ENCODE data around the gene SBSN. TPM values are rescaled to one million over a fixed set of nuclear protein-coding genes. Genes with fewer than 3 reads are reported as not detected.

Gene SBSN
- total and polyA plus RNA-seq, 8 donors, result 0.15 to 0.16 TPM; not detected in 6

DNA sequence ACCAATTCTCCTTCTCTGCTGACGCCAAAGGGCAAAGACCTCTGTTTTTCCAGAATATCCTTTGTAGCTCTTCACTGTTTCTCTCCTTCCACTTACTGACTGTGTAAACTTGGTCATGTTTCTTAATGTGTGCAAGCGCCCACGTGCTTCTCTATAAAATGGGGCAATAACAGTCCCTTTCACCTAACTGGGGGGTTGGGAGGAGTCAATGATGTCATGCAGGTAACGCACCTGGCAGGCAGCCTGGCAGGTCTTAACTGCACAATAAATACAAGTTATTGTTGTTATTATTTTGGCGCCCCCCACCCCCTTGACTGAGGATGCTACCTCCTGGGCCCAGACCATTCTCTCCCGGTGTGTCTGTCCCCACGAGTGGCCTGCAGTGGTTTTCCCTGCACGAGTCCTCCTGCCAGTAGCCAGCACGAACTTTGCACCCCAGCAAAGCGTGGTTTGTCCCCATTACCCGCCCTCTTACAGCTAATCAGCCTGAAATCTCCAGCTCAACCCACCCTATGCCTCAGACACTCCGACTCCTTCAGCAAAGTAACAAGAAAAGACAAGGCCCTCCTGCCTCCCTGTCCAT, 5.3 kb downstream of the SBSN start:
- FAIRE-seq (no peak), DNase-seq (no peak), ATAC-seq (no peak)
- TF ChIP-seq, protein P1, sequence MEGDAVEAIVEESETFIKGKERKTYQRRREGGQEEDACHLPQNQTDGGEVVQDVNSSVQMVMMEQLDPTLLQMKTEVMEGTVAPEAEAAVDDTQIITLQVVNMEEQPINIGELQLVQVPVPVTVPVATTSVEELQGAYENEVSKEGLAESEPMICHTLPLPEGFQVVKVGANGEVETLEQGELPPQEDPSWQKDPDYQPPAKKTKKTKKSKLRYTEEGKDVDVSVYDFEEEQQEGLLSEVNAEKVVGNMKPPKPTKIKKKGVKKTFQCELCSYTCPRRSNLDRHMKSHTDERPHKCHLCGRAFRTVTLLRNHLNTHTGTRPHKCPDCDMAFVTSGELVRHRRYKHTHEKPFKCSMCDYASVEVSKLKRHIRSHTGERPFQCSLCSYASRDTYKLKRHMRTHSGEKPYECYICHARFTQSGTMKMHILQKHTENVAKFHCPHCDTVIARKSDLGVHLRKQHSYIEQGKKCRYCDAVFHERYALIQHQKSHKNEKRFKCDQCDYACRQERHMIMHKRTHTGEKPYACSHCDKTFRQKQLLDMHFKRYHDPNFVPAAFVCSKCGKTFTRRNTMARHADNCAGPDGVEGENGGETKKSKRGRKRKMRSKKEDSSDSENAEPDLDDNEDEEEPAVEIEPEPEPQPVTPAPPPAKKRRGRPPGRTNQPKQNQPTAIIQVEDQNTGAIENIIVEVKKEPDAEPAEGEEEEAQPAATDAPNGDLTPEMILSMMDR (IDR thresholded peaks at IDR 0.05), result no peak
- no peak overlapping the region for H3K4me3 ChIP-seq
- 72 to 76% methylated on average over 12 of the region's 12 CpGs for WGBS, 2 donors
- no peaks in the 10 kb centered on the region for H3K9me3 ChIP-seq
- no peaks in the 10 kb centered on the region for H3K36me3 ChIP-seq
- H3K4me1 ChIP-seq, result no peaks in the 10 kb centered on the region
- intact Hi-C loops (cut with DNase I), result no loop called here
- H3K27ac ChIP-seq, result no peak overlapping the region
- no peaks in the 10 kb centered on the region for H3K27me3 ChIP-seq

DNA sequence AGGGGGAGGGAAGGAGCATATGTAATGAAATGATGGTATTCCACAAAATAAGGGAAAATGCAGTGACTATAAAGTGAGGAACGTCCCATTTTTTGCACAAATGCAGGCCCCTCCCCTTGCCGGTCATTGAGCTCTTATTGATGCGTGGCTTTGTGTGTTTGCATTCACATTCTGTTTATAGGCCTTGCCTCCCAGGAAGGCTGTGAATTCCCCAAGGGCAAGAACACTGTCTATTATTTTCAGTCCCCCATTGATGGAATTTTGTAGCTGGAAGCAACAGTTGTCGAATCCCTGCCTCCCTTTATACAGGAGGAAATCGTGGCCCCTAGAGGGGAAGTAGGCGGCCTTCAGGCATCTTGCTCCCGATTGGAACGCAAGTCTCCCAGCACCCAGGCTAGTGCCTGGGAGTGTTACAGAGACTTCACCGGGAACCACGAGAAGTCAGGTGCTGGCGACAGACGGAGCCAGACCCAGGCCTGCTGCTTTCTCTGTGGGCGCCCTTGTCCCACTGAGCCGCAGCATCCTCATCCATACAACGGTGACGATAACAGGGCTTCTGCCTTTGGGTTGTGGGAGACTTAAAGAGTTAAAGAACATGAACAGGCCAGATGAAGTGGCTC, 6.9 kb downstream of the SBSN start:
- WGBS, 2 donors, result 66 to 70% methylated on average over 16 of the region's 16 CpGs
- H3K27ac ChIP-seq, result no peak overlapping the region
- H3K9me3 ChIP-seq, result no peaks in the 10 kb centered on the region
- no peaks in the 10 kb centered on the region for H3K27me3 ChIP-seq
- no peak overlapping the region for H3K4me3 ChIP-seq
- DNase-seq, result no peak
- H3K36me3 ChIP-seq, result no peaks in the 10 kb centered on the region
- no peak for FAIRE-seq
- TF ChIP-seq, protein P1 (IDR thresholded peaks at IDR 0.05), result no peak
- ATAC-seq, result no peak
- no peaks in the 10 kb centered on the region for H3K4me1 ChIP-seq
- intact Hi-C loops (cut with DNase I), result no loop called here

DNA sequence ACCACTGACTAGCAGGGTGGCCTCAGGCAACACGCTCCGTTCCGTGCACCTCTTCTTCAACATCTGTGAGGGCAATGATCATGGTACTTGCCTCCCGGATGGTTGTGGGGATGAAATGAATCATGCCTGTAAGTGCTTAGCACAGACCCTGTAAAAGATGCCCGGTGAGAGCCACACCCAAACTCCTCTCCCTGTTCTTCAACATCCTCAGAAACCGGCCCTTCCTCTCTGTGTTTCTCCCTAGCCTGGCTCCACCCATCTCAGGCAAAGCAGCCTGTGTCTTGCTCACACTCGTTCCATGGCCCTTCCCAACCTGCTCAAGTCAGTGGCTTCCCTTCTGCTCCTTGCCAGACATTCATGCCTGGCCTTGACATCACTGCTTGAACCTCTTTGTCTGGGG, 8.8 kb downstream of the SBSN start:
- H3K4me1 ChIP-seq, result no peaks in the 10 kb centered on the region
- no peak for FAIRE-seq
- ATAC-seq, result no peak
- H3K27ac ChIP-seq, result no peak overlapping the region
- no peak overlapping the region for H3K4me3 ChIP-seq
- TF ChIP-seq, protein P1 (IDR thresholded peaks at IDR 0.05), result no peak
- WGBS, 2 donors, result 54 to 57% methylated on average over 7 of the region's 7 CpGs
- no peaks in the 10 kb centered on the region for H3K9me3 ChIP-seq
- no peaks in the 10 kb centered on the region for H3K36me3 ChIP-seq
- DNase-seq, result no peak
- intact Hi-C loops (cut with DNase I), result no loop called here
- H3K27me3 ChIP-seq, result no peaks in the 10 kb centered on the region

DNA sequence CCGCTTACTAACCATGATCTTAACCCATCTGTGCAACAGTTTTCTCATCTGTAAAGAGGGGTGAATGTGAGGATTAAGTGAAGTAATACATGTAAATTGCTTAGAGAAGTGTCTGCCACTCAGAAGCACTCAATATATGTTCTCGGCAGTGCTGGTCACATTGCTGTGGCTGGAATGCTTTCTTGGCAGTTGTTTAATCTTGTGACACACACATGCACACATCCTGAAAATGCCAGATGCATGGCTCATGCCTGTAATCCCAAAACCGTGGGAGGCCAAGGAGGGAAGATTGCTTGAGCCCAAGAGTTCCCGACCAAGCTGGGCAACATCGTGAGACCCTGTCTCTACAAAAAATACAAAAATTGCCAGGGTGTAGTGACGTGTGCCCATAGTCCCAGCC, 9.8 kb downstream of the SBSN start:
- ATAC-seq, result no peak
- TF ChIP-seq, protein P1 (IDR thresholded peaks at IDR 0.05), result no peak
- no peak for DNase-seq

DNA sequence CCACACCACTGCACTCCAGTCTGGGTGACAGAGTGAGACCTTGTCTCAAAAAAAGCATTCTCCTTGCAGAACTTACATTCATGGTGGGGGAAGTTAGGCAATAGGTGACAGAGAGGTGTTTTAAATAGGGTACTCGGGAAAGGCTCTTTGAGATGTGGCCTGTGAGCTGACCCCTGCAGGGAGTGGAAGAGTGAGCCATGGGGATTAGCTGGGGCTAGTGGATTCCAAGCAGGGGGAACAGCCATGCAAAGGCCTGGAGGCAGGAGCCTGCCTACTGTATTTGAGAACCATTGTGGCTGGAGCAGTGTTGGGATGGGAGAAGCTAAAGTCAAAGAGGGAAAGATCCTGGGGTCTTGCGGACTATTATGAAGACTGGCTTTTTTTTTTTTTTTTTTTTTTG, 10.8 kb downstream of the SBSN start:
- TF ChIP-seq, protein P1 (IDR thresholded peaks at IDR 0.05), result no peak
- ATAC-seq (no peak), DNase-seq (no peak), FAIRE-seq (no peak)
- Histone ChIP-seq H3K4me1 (no peaks in the 10 kb centered on the region), H3K27me3 (no peaks in the 10 kb centered on the region), H3K36me3 (no peaks in the 10 kb centered on the region), H3K4me3 (no peak overlapping the region), H3K27ac (no peak overlapping the region), H3K9me3 (no peaks in the 10 kb centered on the region)
- 86 to 89% methylated on average over 2 of the region's 2 CpGs for WGBS, 2 donors
- intact Hi-C loops (cut with DNase I), result no loop called here

More for the DNA sequence above, 9.8 kb downstream of the SBSN start:
- Histone ChIP-seq H3K4me3 (no peak overlapping the region), H3K4me1 (no peaks in the 10 kb centered on the region), H3K27me3 (no peaks in the 10 kb centered on the region), H3K27ac (no peak overlapping the region), H3K36me3 (no peaks in the 10 kb centered on the region), H3K9me3 (no peaks in the 10 kb centered on the region)
- FAIRE-seq, result no peak
- intact Hi-C loops (cut with DNase I), result no loop called here
- whole genome bisulfite sequencing, 2 donors, result 61 to 62% methylated on average over 6 of the region's 6 CpGs

Measured in pancreas (tissue), 10 donors.